H1 (cell line): Measurements from ENCODE around the gene TP53I13. TPM values are rescaled to one million over a fixed set of nuclear protein-coding genes. Genes with fewer than 3 reads are reported as not detected.

Experiments
- ASH2L ChIP-seq: fragments of 200-600, 300-600 bp; sonication (generic); IDR thresholded peaks from one replicate; pipeline ENCODE4 v1.7.1; 2017; ENCODE audit warnings: low read length
- KDM4A ChIP-seq: IDR thresholded peaks from one replicate; pipeline ENCODE4 v1.7.1; 2012; ENCODE audit warnings: low read depth, mild to moderate bottlenecking, moderate library complexity, low read length, inconsistent platforms; ENCODE audit not compliant: severe bottlenecking
- NANOG ChIP-seq: IDR thresholded peaks from 2 replicates; pipeline ENCODE4 v1.6.1; 2011; ENCODE audit warnings: low read length, low read depth, mild to moderate bottlenecking, inconsistent platforms; ENCODE audit not compliant: insufficient read depth, poor library complexity, severe bottlenecking
- PHF8 ChIP-seq: fragments of 200-600 bp; sonication (generic); conservative IDR thresholded peaks from 2 replicates; pipeline ENCODE4 v1.7.1; 2012; ENCODE audit warnings: low read depth, mild to moderate bottlenecking, inconsistent platforms, low read length, moderate library complexity
- RAD21 ChIP-seq, 2 experiments: IDR thresholded peaks in 1 of 2; conservative IDR thresholded peaks in 1 of 2; 2 replicates each; pipeline ENCODE4 v1.6.1; 2011; ENCODE audit warnings: low read depth in 2 of 2, low read length in 2 of 2, improper control_type of control experiment in 1 of 2, inconsistent platforms in 1 of 2, mild to moderate bottlenecking in 1 of 2, moderate library complexity in 1 of 2
- polyA plus RNA-seq, 7 experiments: library from polyadenylated mRNA; depleted of rRNA in 3 of 7; stranded (reverse) in 5 of 7; unstranded in 2 of 7; fragments of >200 nt in 5 of 7; fragments of 200-250 nt in 2 of 7; gene quantifications; 1 replicate in 5 of 7; 2 replicates in 1 of 7; 4 replicates in 1 of 7; pipeline versions ENCODE4 v1.2.1 to v1.2.3, GENCODE V29; 2011 to 2013; ENCODE audit warnings: missing spikeins in 2 of 7, mixed read lengths in 2 of 7
- total RNA-seq: library from RNA; stranded (reverse); fragmentation: NEBNext Ultra II Directional; extraction: Animal tissue kit (Norgen Biotek cat#: 25700); gene quantifications from 2 replicates; pipeline ENCODE4 v1.2.1, GENCODE V29; 2021

The TP53I13 gene
- total and polyA plus RNA-seq, 2 of the 8 experiments (the other 6 are each of a cell fraction or from before 2014, with no cell fraction given), result 22.4 to 35.7 TPM

GRCh38 chr17:29568331-29569244 lies at the start of gene TP53I13 (continued):
- TF ChIP-seq RAD21 (IDR thresholded peaks at IDR 0.05 in 1 of 2, conservative IDR thresholded peaks at IDR 0.05 in 1 of 2; ENCODE audit: low read depth in 2 of 2, low read length in 2 of 2) (no peak), NANOG (no peak), PHF8 (peak; percentile 53), KDM4A (peak; percentile 97), ASH2L (peak; percentile 81)
